ENCODE data around the gene LMOD1.

Gene LMOD1

DNA sequence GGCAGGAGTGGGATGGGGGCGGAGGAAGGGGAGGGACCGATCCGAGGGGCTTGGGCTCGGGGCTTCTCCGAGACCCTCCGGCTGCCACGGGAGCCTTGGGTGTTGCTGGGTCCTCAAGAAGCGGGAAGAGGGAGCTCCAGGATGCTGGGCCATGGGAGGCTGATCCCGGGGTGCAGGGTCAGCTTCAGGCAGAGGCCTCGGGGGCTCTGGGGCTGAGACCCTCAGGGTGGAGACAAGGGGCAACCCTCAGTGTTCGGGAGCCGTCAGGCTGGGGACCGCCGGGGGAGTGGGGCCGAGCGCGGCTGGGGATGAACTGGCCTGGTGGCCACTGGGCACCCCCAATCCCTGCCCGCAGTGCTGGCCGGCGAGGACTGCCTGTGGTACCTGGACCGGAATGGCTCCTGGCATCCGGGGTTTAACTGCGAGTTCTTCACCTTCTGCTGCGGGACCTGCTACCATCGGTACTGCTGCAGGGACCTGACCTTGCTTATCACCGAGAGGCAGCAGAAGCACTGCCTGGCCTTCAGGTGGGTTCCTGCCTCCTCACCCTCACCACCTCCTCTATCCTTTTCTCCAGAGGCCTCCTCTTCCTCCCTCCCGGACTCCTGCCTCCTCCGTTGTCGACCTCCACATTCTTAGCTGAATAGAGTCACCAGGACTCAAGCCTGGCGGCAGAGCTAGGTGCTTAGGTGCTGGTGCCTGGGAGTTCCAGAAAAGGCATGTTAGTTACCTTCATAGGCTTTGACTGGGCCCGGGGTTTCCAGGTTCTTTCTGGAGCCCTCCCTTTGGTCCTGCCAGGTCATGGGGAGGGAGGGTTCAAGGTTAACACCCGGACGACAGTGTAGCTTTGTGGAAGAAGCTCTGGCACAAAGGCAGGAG lies 57.0 kb downstream of the LMOD1 start:
- Mint-ChIP-seq H3K4me3 (peak overlapping the region; percentile 86), H3K36me3 (ENCODE audit: low read depth) (no peaks in the 10 kb centered on the region), H3K9me3 (no peaks in the 10 kb centered on the region), H3K4me1 (peaks cover 50% of the 10 kb centered on the region), H3K27ac (no peak overlapping the region), H3K27me3 (ENCODE audit: low read depth, poor library complexity) (peaks cover 23% of the 10 kb centered on the region)
- TF ChIP-seq, protein P1, sequence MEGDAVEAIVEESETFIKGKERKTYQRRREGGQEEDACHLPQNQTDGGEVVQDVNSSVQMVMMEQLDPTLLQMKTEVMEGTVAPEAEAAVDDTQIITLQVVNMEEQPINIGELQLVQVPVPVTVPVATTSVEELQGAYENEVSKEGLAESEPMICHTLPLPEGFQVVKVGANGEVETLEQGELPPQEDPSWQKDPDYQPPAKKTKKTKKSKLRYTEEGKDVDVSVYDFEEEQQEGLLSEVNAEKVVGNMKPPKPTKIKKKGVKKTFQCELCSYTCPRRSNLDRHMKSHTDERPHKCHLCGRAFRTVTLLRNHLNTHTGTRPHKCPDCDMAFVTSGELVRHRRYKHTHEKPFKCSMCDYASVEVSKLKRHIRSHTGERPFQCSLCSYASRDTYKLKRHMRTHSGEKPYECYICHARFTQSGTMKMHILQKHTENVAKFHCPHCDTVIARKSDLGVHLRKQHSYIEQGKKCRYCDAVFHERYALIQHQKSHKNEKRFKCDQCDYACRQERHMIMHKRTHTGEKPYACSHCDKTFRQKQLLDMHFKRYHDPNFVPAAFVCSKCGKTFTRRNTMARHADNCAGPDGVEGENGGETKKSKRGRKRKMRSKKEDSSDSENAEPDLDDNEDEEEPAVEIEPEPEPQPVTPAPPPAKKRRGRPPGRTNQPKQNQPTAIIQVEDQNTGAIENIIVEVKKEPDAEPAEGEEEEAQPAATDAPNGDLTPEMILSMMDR (IDR thresholded peaks at IDR 0.05), result no peak
- DNase-seq, result no peak

DNA sequence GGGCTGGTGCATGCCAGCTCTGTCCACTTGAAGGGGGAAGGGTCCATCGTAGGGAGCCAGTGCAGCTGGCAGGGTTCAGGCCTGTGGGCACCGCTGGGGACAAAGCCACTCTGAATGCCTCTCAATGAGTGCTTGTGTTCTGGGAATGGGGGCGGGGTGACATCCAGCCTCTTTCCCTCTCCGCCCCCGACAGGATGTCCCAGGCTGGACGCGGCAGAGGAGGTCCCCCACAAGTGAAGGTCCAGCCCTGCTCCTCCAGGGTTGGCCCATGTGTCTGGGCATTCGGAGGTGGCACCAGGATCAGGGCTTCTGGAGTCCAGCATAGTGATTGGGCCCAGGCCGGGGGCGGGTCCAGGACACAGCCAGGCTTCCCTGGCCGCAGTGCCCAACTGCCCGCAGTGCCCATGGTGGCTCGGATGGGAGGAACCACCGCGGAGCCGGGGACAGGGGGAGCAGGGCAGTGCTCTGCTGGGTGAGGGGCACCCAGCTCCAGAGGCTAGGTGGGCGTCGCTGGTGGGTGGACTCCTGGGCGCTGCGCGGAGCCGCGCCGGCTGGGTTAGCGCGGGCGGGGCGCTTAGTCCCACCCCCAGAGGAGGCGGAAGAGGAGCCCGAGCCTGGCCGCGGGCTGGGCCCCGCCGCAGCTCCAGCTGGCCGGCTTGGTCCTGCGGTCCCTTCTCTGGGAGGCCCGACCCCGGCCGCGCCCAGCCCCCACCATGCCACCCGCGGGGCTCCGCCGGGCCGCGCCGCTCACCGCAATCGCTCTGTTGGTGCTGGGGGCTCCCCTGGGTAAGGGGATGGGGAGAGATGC lies 57.9 kb downstream of the LMOD1 start, which contains the start of gene SHISA4:
SHISA4 (plus strand) TSS at position 617 of the 808 bp plus-strand sequence; CDS start at position 714, 97 bp downstream.
- TF ChIP-seq, protein P1 (IDR thresholded peaks at IDR 0.05), result no peak

DNA sequence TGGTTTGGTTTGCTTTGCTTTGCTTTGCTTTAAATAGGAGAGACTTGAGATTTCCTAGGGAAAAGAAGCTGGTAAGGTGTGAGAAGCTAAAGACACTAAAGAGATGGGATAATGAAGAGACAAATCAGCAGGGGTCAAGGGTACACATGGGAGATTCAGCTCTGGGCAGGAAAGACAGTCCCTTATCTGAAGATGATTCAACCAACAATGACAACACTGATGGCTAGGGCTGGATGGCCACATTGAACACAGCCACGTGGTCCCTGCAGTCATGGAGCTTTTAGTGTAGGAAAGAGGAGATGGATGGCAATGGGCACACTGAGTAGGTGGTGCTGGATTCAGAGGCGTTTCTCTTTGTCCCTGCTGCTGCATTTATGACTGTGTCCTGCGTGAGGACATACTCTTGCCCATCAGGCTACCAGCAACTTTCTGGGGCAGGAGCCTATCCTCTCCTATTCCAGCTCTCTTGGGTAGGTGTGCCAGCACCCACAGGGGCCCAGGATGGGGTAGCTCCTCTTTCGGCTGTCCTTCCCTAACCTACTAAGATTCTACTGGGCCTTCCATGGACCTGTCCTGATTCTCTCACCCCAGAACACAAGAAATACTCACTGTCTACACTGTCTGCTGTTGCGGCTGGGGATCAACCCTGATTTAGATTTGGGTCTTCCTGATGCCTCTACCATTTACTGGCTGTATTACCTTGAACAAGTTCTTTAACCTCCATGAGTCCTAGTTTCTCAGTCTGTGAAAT lies 59.1 kb downstream of the LMOD1 start:
- peaks cover 51% of the 10 kb centered on the region for H3K4me1 Mint-ChIP-seq
- peaks cover 23% of the 10 kb centered on the region for H3K27me3 Mint-ChIP-seq (ENCODE audit: low read depth, poor library complexity)
- no peak overlapping the region for H3K27ac Mint-ChIP-seq
- TF ChIP-seq, protein P1 (IDR thresholded peaks at IDR 0.05), result no peak
- H3K4me3 Mint-ChIP-seq, result peak overlapping the region; percentile 75
- no peak for DNase-seq
- H3K36me3 Mint-ChIP-seq (ENCODE audit: low read depth), result no peaks in the 10 kb centered on the region
- H3K9me3 Mint-ChIP-seq, result no peaks in the 10 kb centered on the region

More for the DNA sequence above, 57.9 kb downstream of the LMOD1 start, which contains the start of gene SHISA4:
- H3K4me3 Mint-ChIP-seq, result peak within 1 kb of the TSS; percentile 86
- no peak within 1 kb of the TSS for H3K27ac Mint-ChIP-seq
- H3K4me1 Mint-ChIP-seq, result peaks cover 50% of the 10 kb centered on the region
- no peaks in the 10 kb centered on the region for H3K9me3 Mint-ChIP-seq
- peaks cover 23% of the 10 kb centered on the region for H3K27me3 Mint-ChIP-seq (ENCODE audit: low read depth, poor library complexity)
- peak; percentile 56 for DNase-seq
- no peaks in the 10 kb centered on the region for H3K36me3 Mint-ChIP-seq (ENCODE audit: low read depth)

DNA sequence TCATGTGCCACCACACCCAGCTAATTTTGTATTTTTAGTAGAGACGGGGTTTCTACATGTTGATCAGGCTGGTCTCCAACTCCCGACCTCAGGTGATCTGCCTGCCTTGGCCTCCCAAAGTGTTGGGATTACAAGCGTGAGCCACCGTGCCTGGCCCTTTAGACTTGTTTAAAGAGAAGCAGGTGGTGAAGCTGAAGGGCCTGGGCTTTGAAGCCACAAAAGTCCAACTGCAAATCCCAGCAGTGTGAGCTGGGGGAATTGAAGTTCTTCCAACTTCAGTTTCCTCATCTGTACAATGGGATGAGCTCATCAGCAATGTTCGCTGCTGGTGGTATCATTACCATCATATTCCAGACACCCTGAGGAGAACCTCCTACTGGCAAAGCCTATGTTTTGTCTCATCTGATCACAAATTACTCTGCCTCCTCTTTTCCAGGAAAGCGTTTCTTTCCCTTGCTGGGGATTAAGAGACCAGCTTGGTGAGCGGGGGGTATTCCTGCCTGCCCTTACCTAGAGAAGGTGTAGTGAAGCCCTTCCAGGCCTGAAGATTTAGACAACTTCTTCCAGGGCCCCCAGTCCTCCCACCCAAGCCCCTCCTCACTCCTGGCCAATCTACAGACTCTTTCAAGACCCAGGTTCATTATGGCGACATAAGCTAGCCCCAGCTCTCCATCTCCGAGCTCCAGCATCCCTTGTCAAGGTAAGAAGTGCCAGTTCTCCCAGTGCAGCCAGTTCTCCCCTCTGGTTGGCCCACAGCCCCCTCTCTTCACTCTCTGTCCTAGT lies 60.1 kb downstream of the LMOD1 start:
- Mint-ChIP-seq H3K9me3 (no peaks in the 10 kb centered on the region), H3K4me3 (no peak overlapping the region), H3K27ac (no peak overlapping the region), H3K36me3 (ENCODE audit: low read depth) (no peaks in the 10 kb centered on the region), H3K27me3 (ENCODE audit: low read depth, poor library complexity) (peaks cover 19% of the 10 kb centered on the region), H3K4me1 (peaks cover 46% of the 10 kb centered on the region)
- TF ChIP-seq, protein P1 (IDR thresholded peaks at IDR 0.05), result no peak
- no peak for DNase-seq

DNA sequence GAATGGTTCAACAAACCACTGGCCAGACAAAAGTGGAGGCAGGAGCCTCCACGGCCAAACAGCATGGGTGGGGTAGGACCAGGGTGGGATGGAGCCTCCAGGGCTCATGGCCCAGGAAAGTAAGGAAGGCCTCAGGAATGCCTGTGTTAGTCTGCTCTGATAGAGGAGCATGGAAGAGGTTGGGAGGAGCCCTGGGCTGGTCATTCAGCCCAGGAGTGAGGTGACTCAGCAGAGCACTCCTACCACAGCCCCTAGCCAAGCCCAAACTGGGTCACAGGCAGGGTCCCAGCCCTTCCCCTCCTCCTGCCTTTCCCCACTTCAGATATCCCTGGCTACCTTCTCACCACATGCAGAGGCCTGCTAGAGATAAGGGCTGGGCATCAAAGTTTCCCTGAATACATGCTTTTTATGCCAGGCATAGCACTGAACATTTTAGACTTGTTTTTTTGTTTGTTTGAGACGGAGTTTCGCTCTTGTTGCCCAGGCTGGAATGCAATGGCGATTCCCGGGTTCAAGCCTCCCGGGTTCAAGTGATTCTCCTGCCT lies 60.7 kb downstream of the LMOD1 start:
- TF ChIP-seq, protein P1 (IDR thresholded peaks at IDR 0.05), result no peak
- Mint-ChIP-seq H3K27ac (no peak overlapping the region), H3K9me3 (no peaks in the 10 kb centered on the region), H3K36me3 (ENCODE audit: low read depth) (no peaks in the 10 kb centered on the region), H3K4me3 (no peak overlapping the region), H3K4me1 (peaks cover 47% of the 10 kb centered on the region), H3K27me3 (ENCODE audit: low read depth, poor library complexity) (peaks cover 15% of the 10 kb centered on the region)
- no peak for DNase-seq
